Thyroid gland (tissue), 4 donors: Measurements from ENCODE around the gene DNAJB12.

ENCODE experiments used
- POLR2A ChIP-seq, 2 donors: fragments of 450-650 bp; IDR thresholded peaks; one replicate each; pipeline ENCODE4 v1.6.1; 2017; ENCODE audit warnings: antibody characterized with exemption in 2 of 2, mild to moderate bottlenecking in 2 of 2, moderate library complexity in 1 of 2
- TF ChIP-seq, protein P1 (sequence below), 6 experiments: fragments of 200-600 bp in 3 of 6; fragments of 450-650 bp in 3 of 6; sonication (generic) in 3 of 6; IDR thresholded peaks; one replicate each; pipeline ENCODE4 v1.5.1; 2016 to 2019; ENCODE audit warnings: antibody characterized with exemption in 6 of 6, mild to moderate bottlenecking in 2 of 6, inconsistent platforms in 1 of 6, moderate library complexity in 1 of 6

DNA sequence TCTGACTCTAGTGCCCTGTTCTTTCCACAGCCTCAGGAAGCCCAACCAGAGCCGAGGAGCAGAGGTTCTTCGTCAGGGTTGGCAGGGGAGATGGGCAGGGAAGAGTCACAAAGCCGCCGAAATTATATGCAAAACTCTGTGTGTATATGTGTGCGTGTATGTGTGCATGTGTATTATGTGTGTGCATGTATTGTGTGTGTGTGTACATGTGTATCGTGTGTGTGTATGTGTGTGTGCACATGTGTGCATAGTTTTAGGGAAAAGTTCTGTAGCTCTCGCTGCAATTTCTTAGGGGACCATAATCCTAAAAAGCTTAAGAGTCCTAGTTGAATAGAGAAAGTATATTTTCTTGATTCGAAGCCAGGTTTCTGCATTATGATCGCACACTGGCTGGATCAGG is 17.0 kb downstream of the DNAJB12 start:
- TF ChIP-seq, protein P1, sequence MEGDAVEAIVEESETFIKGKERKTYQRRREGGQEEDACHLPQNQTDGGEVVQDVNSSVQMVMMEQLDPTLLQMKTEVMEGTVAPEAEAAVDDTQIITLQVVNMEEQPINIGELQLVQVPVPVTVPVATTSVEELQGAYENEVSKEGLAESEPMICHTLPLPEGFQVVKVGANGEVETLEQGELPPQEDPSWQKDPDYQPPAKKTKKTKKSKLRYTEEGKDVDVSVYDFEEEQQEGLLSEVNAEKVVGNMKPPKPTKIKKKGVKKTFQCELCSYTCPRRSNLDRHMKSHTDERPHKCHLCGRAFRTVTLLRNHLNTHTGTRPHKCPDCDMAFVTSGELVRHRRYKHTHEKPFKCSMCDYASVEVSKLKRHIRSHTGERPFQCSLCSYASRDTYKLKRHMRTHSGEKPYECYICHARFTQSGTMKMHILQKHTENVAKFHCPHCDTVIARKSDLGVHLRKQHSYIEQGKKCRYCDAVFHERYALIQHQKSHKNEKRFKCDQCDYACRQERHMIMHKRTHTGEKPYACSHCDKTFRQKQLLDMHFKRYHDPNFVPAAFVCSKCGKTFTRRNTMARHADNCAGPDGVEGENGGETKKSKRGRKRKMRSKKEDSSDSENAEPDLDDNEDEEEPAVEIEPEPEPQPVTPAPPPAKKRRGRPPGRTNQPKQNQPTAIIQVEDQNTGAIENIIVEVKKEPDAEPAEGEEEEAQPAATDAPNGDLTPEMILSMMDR (IDR thresholded peaks at IDR 0.05), result no peak
- no peak for TF ChIP-seq POLR2A (IDR thresholded peaks at IDR 0.05)
